Mesothelial cell of epicardium (in vitro differentiated cells): Measurements from ENCODE around the gene CACNA2D3. TPM values are rescaled to one million over a fixed set of nuclear protein-coding genes. Genes with fewer than 3 reads are reported as not detected.

Source experiments
- DNase-seq, 2 experiments: peaks; one replicate each; pipeline ENCODE4 v3.0.0; 2021; ENCODE audit warnings: low spot score in 2 of 2; ENCODE audit not compliant: unreplicated experiment in 2 of 2
- H3K27ac Mint-ChIP-seq: 2 replicates; pipeline ENCODE4 v1.8.0; 2021; ENCODE audit warnings: mixed read lengths
- H3K27me3 Mint-ChIP-seq: 2 replicates; pipeline ENCODE4 v1.8.0; 2021; ENCODE audit warnings: low read depth, mixed read lengths
- H3K36me3 Mint-ChIP-seq: 2 replicates; pipeline ENCODE4 v1.8.0; 2021; ENCODE audit warnings: mixed read lengths
- H3K4me1 Mint-ChIP-seq: 2 replicates; pipeline ENCODE4 v1.8.0; 2021; ENCODE audit warnings: mixed read lengths
- H3K4me3 Mint-ChIP-seq: 2 replicates; pipeline ENCODE4 v1.8.0; 2021; ENCODE audit warnings: mild to moderate bottlenecking, moderate library complexity, mixed read lengths
- H3K9me3 Mint-ChIP-seq: 2 replicates; pipeline ENCODE4 v1.8.0; 2021; ENCODE audit warnings: mixed read lengths
- CTCF ChIP-seq: fragments of 200-600 bp; sonication (generic); IDR thresholded peaks from one replicate; pipeline ENCODE4 v1.5.0; 2021; ENCODE audit warnings: antibody characterized with exemption; ENCODE audit not compliant: unreplicated experiment
- total RNA-seq: library from RNA; stranded (reverse); gene quantifications from 3 replicates; pipeline ENCODE4 v1.2.1, GENCODE V29; 2021

The CACNA2D3 gene
- total RNA-seq, 1 donor from 2014 or later: 2.3 TPM

- peaks cover 44% of the 10 kb centered on the region for H3K27me3 Mint-ChIP-seq
- no peak for TF ChIP-seq CTCF
- no peaks in the 10 kb centered on the region for H3K4me1 Mint-ChIP-seq
- H3K27ac Mint-ChIP-seq: no peak overlapping the region
- H3K4me3 Mint-ChIP-seq: no peak overlapping the region
- H3K9me3 Mint-ChIP-seq: peaks cover 2% of the 10 kb centered on the region
- H3K36me3 Mint-ChIP-seq: no peaks in the 10 kb centered on the region
- no peak for DNase-seq
Observed at GRCh38 chr3:54171509-54171908, 49.2 kb downstream of the CACNA2D3 start.

GRCh38 chr3:54171951-54172350, 49.6 kb downstream of the CACNA2D3 start:
- Mint-ChIP-seq H3K27me3 (peaks cover 44% of the 10 kb centered on the region), H3K27ac (no peak overlapping the region), H3K36me3 (no peaks in the 10 kb centered on the region), H3K9me3 (no peaks in the 10 kb centered on the region), H3K4me3 (no peak overlapping the region), H3K4me1 (no peaks in the 10 kb centered on the region)
- TF ChIP-seq CTCF: no peak
- no peak for DNase-seq

- Mint-ChIP-seq H3K36me3 (no peaks in the 10 kb centered on the region), H3K4me3 (no peak overlapping the region), H3K4me1 (no peaks in the 10 kb centered on the region), H3K27ac (no peak overlapping the region), H3K9me3 (no peaks in the 10 kb centered on the region), H3K27me3 (peaks cover 51% of the 10 kb centered on the region)
- DNase-seq: no peak
- no peak for TF ChIP-seq CTCF
Observed at GRCh38 chr3:54173371-54173770, 51.0 kb downstream of the CACNA2D3 start.

- TF ChIP-seq CTCF: no peak
- H3K4me1 Mint-ChIP-seq: no peaks in the 10 kb centered on the region
- H3K27ac Mint-ChIP-seq: no peak overlapping the region
- no peaks in the 10 kb centered on the region for H3K36me3 Mint-ChIP-seq
- no peak for DNase-seq
- H3K27me3 Mint-ChIP-seq: peaks cover 67% of the 10 kb centered on the region
- no peaks in the 10 kb centered on the region for H3K9me3 Mint-ChIP-seq
- H3K4me3 Mint-ChIP-seq: no peak overlapping the region
Observed at GRCh38 chr3:54176106-54176505, 53.8 kb downstream of the CACNA2D3 start.

GRCh38 chr3:54177816-54178215, 55.5 kb downstream of the CACNA2D3 start:
- Mint-ChIP-seq H3K36me3 (no peaks in the 10 kb centered on the region), H3K9me3 (no peaks in the 10 kb centered on the region), H3K27me3 (peaks cover 59% of the 10 kb centered on the region), H3K4me3 (no peak overlapping the region), H3K4me1 (no peaks in the 10 kb centered on the region), H3K27ac (no peak overlapping the region)
- TF ChIP-seq CTCF: no peak
- DNase-seq: no peak

GRCh38 chr3:54178376-54178775, 56.0 kb downstream of the CACNA2D3 start:
- H3K36me3 Mint-ChIP-seq: no peaks in the 10 kb centered on the region
- H3K4me3 Mint-ChIP-seq: no peak overlapping the region
- no peaks in the 10 kb centered on the region for H3K9me3 Mint-ChIP-seq
- TF ChIP-seq CTCF: no peak
- H3K4me1 Mint-ChIP-seq: no peaks in the 10 kb centered on the region
- H3K27me3 Mint-ChIP-seq: peaks cover 59% of the 10 kb centered on the region
- no peak for DNase-seq
- no peak overlapping the region for H3K27ac Mint-ChIP-seq
